CD8-positive, alpha-beta memory T cell (primary cell): ENCODE measurements around the gene MBLAC2. TPM values are rescaled to one million over a fixed set of nuclear protein-coding genes. Genes with fewer than 3 reads are reported as not detected.

Source experiments
- CTCF ChIA-PET: fragments of 350-600 bp; sonication (Branson Sonifier 250); formaldehyde crosslinking; loops from one replicate; lab custom pipeline; 2021; ENCODE audit warnings: antibody characterized with exemption; lab: Charles Lee
- POLR2A ChIA-PET: fragments of 350-600 bp; sonication (Branson Sonifier 250); formaldehyde crosslinking; loops from one replicate; lab custom pipeline; 2021; ENCODE audit warnings: antibody characterized with exemption; lab: Charles Lee
- DNase-seq, 5 donors: peaks; one replicate each; pipeline versions ENCODE4 v3.0.0 to v3.0.0-alpha.2; 2020 to 2022; ENCODE audit warnings: mixed read lengths in 1 of 5
- H3K27ac ChIP-seq: one replicate; pipeline ENCODE4 v1.7.0; 2013; ENCODE audit warnings: low read depth, mild to moderate bottlenecking, low read length, moderate library complexity
- H3K27me3 ChIP-seq: 2 replicates; pipeline ENCODE4 v1.7.0; 2013; ENCODE audit warnings: low read length, mild to moderate bottlenecking; ENCODE audit not compliant: insufficient read depth, poor library complexity, severe bottlenecking
- H3K36me3 ChIP-seq: 2 replicates; pipeline ENCODE4 v1.7.0; 2013; ENCODE audit warnings: mild to moderate bottlenecking, low read length, moderate library complexity; ENCODE audit not compliant: insufficient read depth
- H3K4me1 ChIP-seq: 2 replicates; pipeline ENCODE4 v1.7.0; 2013; ENCODE audit warnings: mild to moderate bottlenecking, low read length, moderate library complexity; ENCODE audit not compliant: insufficient read depth
- H3K4me3 ChIP-seq: 2 replicates; pipeline ENCODE4 v1.7.0; 2013; ENCODE audit warnings: mild to moderate bottlenecking, low read length
- H3K9me3 ChIP-seq: 2 replicates; pipeline ENCODE4 v1.7.0; 2013; ENCODE audit warnings: mild to moderate bottlenecking, low read length
- H3K27ac Mint-ChIP-seq, 8 donors: one replicate each; pipeline ENCODE4 v1.8.0; 2020 to 2021; ENCODE audit warnings: mixed read lengths in 8 of 8, mild to moderate bottlenecking in 6 of 8, inconsistent platforms in 3 of 8, moderate library complexity in 3 of 8
- H3K27me3 Mint-ChIP-seq, 2 donors: one replicate each; pipeline ENCODE4 v1.8.0; 2020 to 2021; ENCODE audit warnings: mixed read lengths in 2 of 2, mild to moderate bottlenecking in 1 of 2, moderate library complexity in 1 of 2
- H3K36me3 Mint-ChIP-seq, 3 donors: one replicate each; pipeline ENCODE4 v1.8.0; 2020 to 2021; ENCODE audit warnings: mixed read lengths in 3 of 3, inconsistent platforms in 1 of 3, mild to moderate bottlenecking in 1 of 3
- H3K4me1 Mint-ChIP-seq, 3 donors: one replicate each; pipeline ENCODE4 v1.8.0; 2020 to 2021; ENCODE audit warnings: mixed read lengths in 3 of 3, inconsistent platforms in 1 of 3, mild to moderate bottlenecking in 1 of 3
- H3K4me3 Mint-ChIP-seq, 7 donors: one replicate each; pipeline ENCODE4 v1.8.0; 2020 to 2021; ENCODE audit warnings: mixed read lengths in 7 of 7, mild to moderate bottlenecking in 6 of 7, moderate library complexity in 4 of 7, inconsistent platforms in 2 of 7
- H3K9me3 Mint-ChIP-seq, 5 donors: one replicate each; pipeline ENCODE4 v1.8.0; 2020 to 2022; ENCODE audit warnings: mixed read lengths in 5 of 5, mild to moderate bottlenecking in 3 of 5, moderate library complexity in 2 of 5, inconsistent platforms in 1 of 5
- polyA plus RNA-seq: library from polyadenylated mRNA; unstranded; fragments of 300-500 nt; fragmentation: Illumina TruSeq; gene quantifications from one replicate; pipeline ENCODE4 v1.2.3, GENCODE V29; 2021
- total RNA-seq, 2 experiments: library from RNA; stranded (reverse); gene quantifications; one replicate each; pipeline ENCODE4 v1.2.3, GENCODE V29; 2021

MBLAC2 gene
- total and polyA plus RNA-seq, 3 experiments from 2014 or later, result 3.7 to 6.7 (median 6.3) TPM

DNA sequence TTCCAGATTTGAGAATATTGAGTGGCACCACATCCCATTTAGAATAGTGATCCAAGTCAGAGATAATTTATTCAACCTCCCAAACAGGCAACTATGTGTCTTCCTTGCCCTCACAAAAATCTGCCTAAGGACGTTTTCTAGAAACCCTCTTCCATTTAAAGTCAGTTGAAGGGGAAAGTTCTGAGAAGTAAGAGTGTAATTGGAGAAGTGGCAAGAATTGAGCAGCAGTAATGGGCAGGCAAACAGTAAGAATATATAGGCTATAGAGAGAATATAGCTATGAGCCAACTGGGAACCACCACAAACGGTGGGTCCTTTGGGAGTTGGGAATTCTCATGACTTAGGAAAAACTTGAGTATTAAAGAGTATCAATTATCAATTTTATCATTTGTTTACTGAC, 33.9 kb downstream of the MBLAC2 start:
- H3K27ac Mint-ChIP-seq, result no peak overlapping the region
- no peak overlapping the region for H3K27ac ChIP-seq
- H3K27me3 ChIP-seq, result no peaks in the 10 kb centered on the region
- no peaks in the 10 kb centered on the region for H3K9me3 Mint-ChIP-seq
- peaks cover 8% of the 10 kb centered on the region for H3K4me1 ChIP-seq
- ChIA-PET CTCF (interaction anchor here (7.4 kb wide), 1 partner anchor 88 kb away, joined by 59 read pairs; the partner anchor contains the start of gene LYSMD3), POLR2A (no interaction called here)
- peak overlapping the region in 5 of 7 donors; percentile 72 to 86 (median 82) for H3K4me3 Mint-ChIP-seq
- no peaks in the 10 kb centered on the region for H3K36me3 Mint-ChIP-seq
- no peak for DNase-seq
- H3K4me3 ChIP-seq, result no peak overlapping the region
- H3K27me3 Mint-ChIP-seq, result peaks cover 0 to 19% of the 10 kb centered on the region in 2 donors
- peaks cover 6 to 11% (median 10%) of the 10 kb centered on the region in 3 donors for H3K4me1 Mint-ChIP-seq
- no peaks in the 10 kb centered on the region for H3K9me3 ChIP-seq
- H3K36me3 ChIP-seq, result no peaks in the 10 kb centered on the region

DNA sequence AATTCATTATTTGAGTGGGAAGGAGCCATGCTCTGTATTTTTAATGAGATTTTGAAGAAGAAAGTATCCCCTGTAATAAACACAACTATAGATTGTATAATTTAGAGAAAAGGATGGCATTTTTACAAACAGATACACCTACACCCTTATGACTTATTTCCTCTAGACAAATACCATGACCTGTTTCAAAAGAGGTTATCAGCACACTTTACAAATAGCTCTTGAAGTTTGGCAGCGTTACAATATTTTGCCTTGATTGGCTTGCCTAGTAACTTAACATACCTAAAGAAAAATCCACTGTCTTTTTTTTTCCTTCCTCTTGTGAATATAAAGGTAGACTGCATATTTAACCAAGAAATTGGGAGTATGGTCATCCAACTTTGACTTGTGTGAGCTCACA, 36.5 kb downstream of the MBLAC2 start:
- Mint-ChIP-seq H3K4me3 (no peak overlapping the region), H3K36me3 (no peaks in the 10 kb centered on the region), H3K27ac (no peak overlapping the region), H3K27me3 (peaks cover 2 to 19% of the 10 kb centered on the region in 2 donors), H3K9me3 (no peaks in the 10 kb centered on the region), H3K4me1 (peaks cover 6 to 11% (median 10%) of the 10 kb centered on the region in 3 donors)
- H3K27me3 ChIP-seq, result no peaks in the 10 kb centered on the region
- DNase-seq, result no peak
- peaks cover 8% of the 10 kb centered on the region for H3K4me1 ChIP-seq
- no peak overlapping the region for H3K4me3 ChIP-seq
- POLR2A ChIA-PET, result no interaction called here
- H3K27ac ChIP-seq, result no peak overlapping the region
- H3K9me3 ChIP-seq, result no peaks in the 10 kb centered on the region
- CTCF ChIA-PET, result interaction anchor here (1.4 to 7.4 kb wide), 3 partner anchors 91 to 1708 kb away, joined by 3 to 59 read pairs (median 6); partner anchors contain the start of gene LYSMD3
- H3K36me3 ChIP-seq, result no peaks in the 10 kb centered on the region

DNA sequence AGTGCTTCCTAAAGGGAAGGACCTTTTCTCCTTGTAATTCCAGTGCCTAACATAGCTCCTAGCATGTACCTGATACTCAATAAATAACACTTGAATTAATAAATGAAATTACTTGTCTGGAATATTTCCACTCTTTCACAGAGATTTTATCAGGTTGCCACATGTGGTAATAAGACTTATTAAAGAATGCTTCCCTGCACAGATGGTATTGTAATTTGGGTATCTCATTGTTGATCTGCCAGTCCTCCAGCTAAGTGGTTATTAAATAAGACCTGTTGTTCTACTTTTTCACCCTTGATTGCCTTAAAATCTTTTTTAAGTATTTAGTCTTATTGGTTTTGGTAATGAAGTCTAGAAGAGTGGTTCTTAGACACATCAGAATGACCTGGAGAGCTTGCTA, 36.9 kb downstream of the MBLAC2 start:
- Histone ChIP-seq H3K4me1 (peaks cover 8% of the 10 kb centered on the region), H3K27ac (no peak overlapping the region), H3K4me3 (no peak overlapping the region), H3K27me3 (no peaks in the 10 kb centered on the region), H3K36me3 (no peaks in the 10 kb centered on the region), H3K9me3 (no peaks in the 10 kb centered on the region)
- no peaks in the 10 kb centered on the region for H3K36me3 Mint-ChIP-seq
- no peak overlapping the region for H3K4me3 Mint-ChIP-seq
- CTCF ChIA-PET, result interaction anchor here (1.4 to 7.4 kb wide), 3 partner anchors 91 to 1708 kb away, joined by 3 to 59 read pairs (median 6); partner anchors contain the start of gene LYSMD3
- H3K27me3 Mint-ChIP-seq, result peaks cover 2 to 19% of the 10 kb centered on the region in 2 donors
- H3K27ac Mint-ChIP-seq, result no peak overlapping the region
- no peaks in the 10 kb centered on the region for H3K9me3 Mint-ChIP-seq
- POLR2A ChIA-PET, result no interaction called here
- DNase-seq, result no peak
- H3K4me1 Mint-ChIP-seq, result peaks cover 6 to 11% (median 10%) of the 10 kb centered on the region in 3 donors

DNA sequence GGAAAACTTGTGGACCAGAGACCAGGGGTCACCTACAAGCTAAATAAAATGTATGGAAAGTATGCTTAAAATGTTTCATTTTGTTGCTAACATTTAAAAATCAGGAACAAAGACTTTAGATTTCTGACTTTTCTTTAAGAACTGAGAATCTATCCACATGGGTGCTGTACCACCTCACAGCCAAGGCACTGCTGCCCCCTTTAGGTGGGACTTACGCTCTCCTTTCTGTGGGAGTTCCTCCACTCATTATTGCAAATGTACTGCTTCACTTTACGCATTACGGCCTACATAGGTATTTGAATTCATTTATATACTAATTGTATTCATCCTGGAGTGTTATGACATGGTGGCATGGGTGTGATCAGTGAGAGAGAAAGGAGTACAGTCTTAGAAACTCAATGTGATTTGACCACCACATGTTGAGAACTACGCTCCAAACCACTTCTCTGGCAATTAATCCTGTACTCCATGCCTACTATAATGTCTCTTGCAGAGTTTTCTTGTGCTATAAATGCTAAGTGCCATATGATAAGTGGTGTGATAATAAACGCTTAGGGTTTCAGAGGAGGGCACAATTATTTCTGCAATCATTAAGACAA, 40.4 kb downstream of the MBLAC2 start:
- H3K4me1 ChIP-seq, result no peaks in the 10 kb centered on the region
- no peak overlapping the region for H3K27ac ChIP-seq
- no peaks in the 10 kb centered on the region for H3K9me3 ChIP-seq
- H3K36me3 ChIP-seq, result no peaks in the 10 kb centered on the region
- ChIA-PET CTCF (interaction anchor here (1.2 to 2.3 kb wide), 3 partner anchors 11 to 1705 kb away, joined by 3 to 8 read pairs (median 3); no protein-coding TSS in a partner anchor), POLR2A (no interaction called here)
- DNase-seq, result peak; percentile 6 to 63 (median 20)
- Mint-ChIP-seq H3K4me3 (no peak overlapping the region), H3K36me3 (no peaks in the 10 kb centered on the region), H3K27ac (no peak overlapping the region), H3K4me1 (no peaks in the 10 kb centered on the region), H3K27me3 (peaks cover 2 to 16% of the 10 kb centered on the region in 2 donors), H3K9me3 (no peaks in the 10 kb centered on the region)
- H3K4me3 ChIP-seq, result no peak overlapping the region
- H3K27me3 ChIP-seq, result no peaks in the 10 kb centered on the region

DNA sequence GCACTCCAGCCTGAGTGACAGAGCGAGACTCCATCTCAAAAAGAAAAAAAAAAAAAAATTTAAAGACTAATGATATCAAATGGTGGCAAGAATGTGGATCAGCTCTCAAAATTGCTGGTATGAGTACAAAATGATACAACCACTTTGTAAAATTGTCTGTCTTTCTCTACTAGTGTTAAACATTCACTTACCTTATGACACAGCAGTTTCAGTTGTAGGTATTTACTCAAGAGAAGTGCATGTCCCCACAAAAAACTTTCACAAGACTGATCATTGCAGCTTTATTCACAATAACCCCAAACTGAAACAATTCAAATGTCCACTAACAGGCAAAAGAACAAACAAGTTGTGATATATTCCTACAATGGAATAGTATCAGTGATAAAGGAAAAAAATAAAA, 50.3 kb downstream of the MBLAC2 start:
- Histone ChIP-seq H3K9me3 (no peaks in the 10 kb centered on the region), H3K36me3 (no peaks in the 10 kb centered on the region), H3K27ac (no peak overlapping the region), H3K4me3 (no peak overlapping the region), H3K27me3 (no peaks in the 10 kb centered on the region), H3K4me1 (no peaks in the 10 kb centered on the region)
- ChIA-PET POLR2A (no interaction called here), CTCF (interaction anchor here (1.5 kb wide), 1 partner anchor 9 kb away, joined by 3 read pairs; no protein-coding TSS in a partner anchor)
- Mint-ChIP-seq H3K4me3 (no peak overlapping the region), H3K9me3 (no peaks in the 10 kb centered on the region), H3K36me3 (no peaks in the 10 kb centered on the region), H3K27me3 (peaks cover 12 to 21% of the 10 kb centered on the region in 2 donors), H3K27ac (no peak overlapping the region), H3K4me1 (no peaks in the 10 kb centered on the region)
- DNase-seq, result no peak

DNA sequence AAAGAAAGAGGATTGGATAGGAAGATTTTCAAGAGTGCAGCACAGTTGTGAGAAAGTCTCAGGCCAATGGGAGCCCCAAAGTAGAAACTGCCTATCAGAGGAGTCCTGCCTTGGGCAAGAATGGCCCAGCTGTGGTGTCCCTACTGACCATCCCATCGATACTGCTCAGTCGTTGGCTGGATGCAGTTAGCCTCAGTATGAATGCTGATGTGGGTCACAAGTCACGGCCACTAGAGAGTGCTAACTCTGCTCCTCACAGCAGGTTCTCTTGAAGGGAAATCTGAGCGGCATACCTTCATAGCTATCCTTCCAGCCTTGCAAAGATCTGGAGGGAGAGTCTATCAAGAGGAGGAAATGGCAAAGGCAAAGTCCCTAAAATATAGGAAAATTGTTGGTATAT, 53.4 kb downstream of the MBLAC2 start:
- Histone ChIP-seq H3K27ac (no peak overlapping the region), H3K4me1 (no peaks in the 10 kb centered on the region), H3K9me3 (no peaks in the 10 kb centered on the region), H3K36me3 (no peaks in the 10 kb centered on the region), H3K4me3 (no peak overlapping the region), H3K27me3 (no peaks in the 10 kb centered on the region)
- Mint-ChIP-seq H3K27me3 (peaks cover 14 to 27% of the 10 kb centered on the region in 2 donors), H3K4me3 (no peak overlapping the region), H3K4me1 (no peaks in the 10 kb centered on the region), H3K9me3 (no peaks in the 10 kb centered on the region), H3K36me3 (no peaks in the 10 kb centered on the region), H3K27ac (no peak overlapping the region)
- no peak for DNase-seq
- POLR2A ChIA-PET, result no interaction called here
- CTCF ChIA-PET, result no interaction called here

DNA sequence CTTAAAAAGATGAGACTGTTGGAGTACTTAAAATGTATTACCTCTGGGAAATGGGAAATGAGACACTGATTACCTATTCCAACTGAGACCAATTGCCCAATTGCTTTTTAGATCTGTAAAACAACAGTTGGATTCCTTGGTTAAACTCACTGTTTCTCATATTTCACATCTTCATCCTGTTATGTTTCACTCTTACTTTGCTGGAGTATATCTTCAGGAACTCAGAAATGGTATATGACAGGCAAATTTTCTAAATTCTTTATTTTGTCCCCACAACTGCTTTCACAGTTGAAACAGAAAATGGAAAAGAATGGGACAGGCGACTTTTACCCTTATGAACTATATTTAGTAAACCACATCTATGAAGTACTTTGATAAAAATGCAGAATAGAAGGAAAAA, 56.4 kb downstream of the MBLAC2 start:
- Mint-ChIP-seq H3K4me1 (no peaks in the 10 kb centered on the region), H3K9me3 (no peaks in the 10 kb centered on the region), H3K36me3 (peaks cover 0 to 2% (median 0%) of the 10 kb centered on the region in 3 donors), H3K27ac (no peak overlapping the region), H3K4me3 (no peak overlapping the region), H3K27me3 (peaks cover 13 to 21% of the 10 kb centered on the region in 2 donors)
- no peak for DNase-seq
- H3K36me3 ChIP-seq, result no peaks in the 10 kb centered on the region
- H3K27me3 ChIP-seq, result no peaks in the 10 kb centered on the region
- H3K9me3 ChIP-seq, result no peaks in the 10 kb centered on the region
- no peaks in the 10 kb centered on the region for H3K4me1 ChIP-seq
- H3K4me3 ChIP-seq, result no peak overlapping the region
- H3K27ac ChIP-seq, result no peak overlapping the region
- POLR2A ChIA-PET, result no interaction called here
- CTCF ChIA-PET, result no interaction called here

DNA sequence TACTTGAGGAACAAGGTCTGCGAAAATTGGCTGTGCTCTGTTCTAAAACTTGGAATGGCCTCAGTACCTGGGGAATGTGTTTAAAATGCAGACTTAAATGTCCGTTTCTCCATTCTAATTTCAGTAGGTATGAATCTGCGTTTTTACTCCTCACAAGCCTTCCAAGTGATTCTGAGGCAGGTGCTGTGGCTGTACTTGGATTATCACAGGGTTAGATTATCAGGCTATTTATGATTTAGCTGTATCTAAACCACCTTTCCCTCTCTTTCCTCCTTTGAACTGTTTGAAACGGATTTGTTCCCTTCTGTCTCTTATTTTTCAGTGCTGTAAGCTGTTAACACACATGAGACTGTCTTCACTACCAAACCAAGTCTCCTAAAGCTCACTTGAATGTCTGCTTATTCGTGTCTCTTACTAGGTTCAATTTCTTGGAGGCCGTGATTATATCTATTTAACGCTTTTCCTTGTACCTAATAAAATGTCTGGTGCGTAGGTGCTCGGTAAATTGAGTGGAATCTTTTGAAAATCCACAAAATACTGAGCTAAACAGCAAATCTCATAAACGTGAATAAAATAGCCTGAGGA, 64.3 kb downstream of the MBLAC2 start:
- ChIA-PET CTCF (interaction anchor here (1.0 to 2.3 kb wide), 7 partner anchors 9 to 1681 kb away, joined by 4 to 12 read pairs (median 5); partner anchors contain the start of genes LYSMD3, MBLAC2 and POLR3G), POLR2A (interaction anchor here (0.5 to 2.9 kb wide), 6 partner anchors 39 to 973 kb away, joined by 3 to 36 read pairs (median 6); partner anchors contain the start of genes ARRDC3, LYSMD3, MBLAC2 and POLR3G)
- Histone ChIP-seq H3K4me1 (peaks cover 13% of the 10 kb centered on the region), H3K9me3 (no peaks in the 10 kb centered on the region), H3K4me3 (peak overlapping the region; percentile 77), H3K36me3 (no peaks in the 10 kb centered on the region), H3K27me3 (no peaks in the 10 kb centered on the region), H3K27ac (peak overlapping the region; percentile 79)
- no peaks in the 10 kb centered on the region for H3K9me3 Mint-ChIP-seq
- peak in 1 of 5 donors; percentile 6 for DNase-seq
- H3K4me1 Mint-ChIP-seq, result peaks cover 11 to 17% (median 15%) of the 10 kb centered on the region in 3 donors
- H3K27ac Mint-ChIP-seq, result no peak overlapping the region
- no peak overlapping the region for H3K4me3 Mint-ChIP-seq
- peaks cover under 1 to 16% (median 11%) of the 10 kb centered on the region in 3 donors for H3K36me3 Mint-ChIP-seq
- H3K27me3 Mint-ChIP-seq, result no peaks in the 10 kb centered on the region
